HG03342 (cell line): ENCODE measurements around the gene KRCC1.
"Not testable (repeated sequence)": the region's sequence is repeated elsewhere in the genome, so short reads cannot be mapped to it uniquely, and the experiment has no call there.

Source experiments
- ATAC-seq: cut with Tn5 transposase; IDR thresholded peaks from one replicate; pipeline ENCODE4 v1.9.1; 2021; ENCODE audit warnings: mild to moderate bottlenecking, moderate library complexity; ENCODE audit not compliant: unreplicated experiment

Gene KRCC1

GRCh38 chr2:88048541-88048940, 7.0 kb downstream of the KRCC1 start:
- no peak for ATAC-seq

- not testable (repeated sequence) for ATAC-seq
Observed at GRCh38 chr2:88045561-88045960, 10.0 kb downstream of the KRCC1 start.

- ATAC-seq, result no peak
Observed at GRCh38 chr2:88042476-88042875, 13.1 kb downstream of the KRCC1 start.

GRCh38 chr2:88038263-88039105, 17.1 kb downstream of the KRCC1 start:
- ATAC-seq, result no peak

GRCh38 chr2:88036606-88037005, 19.0 kb downstream of the KRCC1 start:
- no peak for ATAC-seq

GRCh38 chr2:88036182-88036581, 19.4 kb downstream of the KRCC1 start:
- ATAC-seq, result no peak

GRCh38 chr2:88032070-88032702, 23.4 kb downstream of the KRCC1 start:
- ATAC-seq, result no peak

GRCh38 chr2:88028931-88029330, 26.7 kb downstream of the KRCC1 start:
- no peak for ATAC-seq

GRCh38 chr2:88027697-88028389, 27.7 kb downstream of the KRCC1 start:
- no peak for ATAC-seq

GRCh38 chr2:88024509-88024908, 31.1 kb downstream of the KRCC1 start:
- ATAC-seq, result no peak

- no peak for ATAC-seq
Observed at GRCh38 chr2:88022669-88022921, 33.0 kb downstream of the KRCC1 start.

GRCh38 chr2:88019985-88020384, 35.6 kb downstream of the KRCC1 start:
- ATAC-seq, result no peak

GRCh38 chr2:88018909-88019308, 36.7 kb downstream of the KRCC1 start:
- no peak for ATAC-seq

- not testable (repeated sequence) for ATAC-seq
Observed at GRCh38 chr2:88018077-88018805, 37.3 kb downstream of the KRCC1 start.

- ATAC-seq, result not testable (repeated sequence)
Observed at GRCh38 chr2:88017780-88018038, 37.9 kb downstream of the KRCC1 start.

GRCh38 chr2:88016960-88017779, 38.4 kb downstream of the KRCC1 start:
- ATAC-seq, result peak; percentile 50

GRCh38 chr2:88016086-88016959, 39.3 kb downstream of the KRCC1 start, which contains the start of gene RNU2-63P:
Gene RNU2-63P, minus strand, starts transcription at chr2:88016547.
- ATAC-seq, result peak; percentile 78

GRCh38 chr2:88011011-88011410, 44.6 kb downstream of the KRCC1 start:
- ATAC-seq, result no peak

- no peak for ATAC-seq
Observed at GRCh38 chr2:88010136-88010535, 45.4 kb downstream of the KRCC1 start.
